Rectal smooth muscle tissue (tissue), 1 donor: ENCODE measurements around the gene FER.

ENCODE experiments used
- H3K27ac ChIP-seq: one replicate; pipeline ENCODE4 v1.7.0; 2013; ENCODE audit warnings: low read depth, low read length, inconsistent platforms
- H3K27me3 ChIP-seq: one replicate; pipeline ENCODE4 v1.7.0; 2013; ENCODE audit warnings: low read length; ENCODE audit not compliant: control insufficient read depth, insufficient read depth
- H3K36me3 ChIP-seq: one replicate; pipeline ENCODE4 v1.7.0; 2013; ENCODE audit warnings: low read length; ENCODE audit not compliant: control insufficient read depth, insufficient read depth
- H3K4me1 ChIP-seq: one replicate; pipeline ENCODE4 v1.7.0; 2013; ENCODE audit warnings: low read length; ENCODE audit not compliant: control insufficient read depth, insufficient read depth
- H3K4me3 ChIP-seq: one replicate; pipeline ENCODE4 v1.7.0; 2013; ENCODE audit warnings: low read length
- H3K9ac ChIP-seq: one replicate; pipeline ENCODE4 v1.7.0; 2013; ENCODE audit warnings: low read length

The FER gene

DNA sequence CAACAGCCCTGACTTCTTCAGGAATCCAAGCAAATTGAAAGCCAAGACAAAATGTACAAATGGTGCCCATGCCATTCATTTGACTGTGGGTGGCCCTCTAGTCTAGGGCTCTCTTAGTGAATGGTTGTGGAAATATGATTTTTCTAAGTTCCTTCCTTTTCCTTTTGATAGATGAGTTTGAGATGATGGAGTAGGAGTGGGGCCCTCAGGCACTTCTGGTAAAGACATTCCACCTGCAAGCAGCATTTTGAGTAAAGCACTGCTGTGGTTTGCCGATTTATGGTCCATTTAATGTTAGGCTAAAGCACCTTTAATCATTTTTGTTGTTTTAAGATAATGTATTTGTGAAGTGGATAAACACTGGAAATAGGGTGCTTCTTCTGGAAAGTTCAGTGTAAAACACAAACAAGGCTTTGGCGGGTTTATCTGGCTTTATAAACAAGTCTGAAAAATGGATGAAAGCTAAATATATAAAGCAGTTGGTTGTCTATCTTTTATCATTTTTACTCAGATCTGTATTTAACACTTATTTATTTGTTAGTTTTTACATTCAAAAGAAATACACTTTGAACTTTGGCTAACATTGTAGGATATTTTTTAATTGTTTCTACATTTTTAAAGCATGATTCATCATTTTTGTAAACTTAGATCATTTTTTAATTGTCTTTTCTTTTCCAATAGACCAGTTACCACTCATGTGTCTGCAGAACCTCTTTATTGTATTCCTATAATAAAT, 448.6 kb downstream of the FER start:
- no peaks in the 10 kb centered on the region for H3K4me1 ChIP-seq
- no peak overlapping the region for H3K27ac ChIP-seq

DNA sequence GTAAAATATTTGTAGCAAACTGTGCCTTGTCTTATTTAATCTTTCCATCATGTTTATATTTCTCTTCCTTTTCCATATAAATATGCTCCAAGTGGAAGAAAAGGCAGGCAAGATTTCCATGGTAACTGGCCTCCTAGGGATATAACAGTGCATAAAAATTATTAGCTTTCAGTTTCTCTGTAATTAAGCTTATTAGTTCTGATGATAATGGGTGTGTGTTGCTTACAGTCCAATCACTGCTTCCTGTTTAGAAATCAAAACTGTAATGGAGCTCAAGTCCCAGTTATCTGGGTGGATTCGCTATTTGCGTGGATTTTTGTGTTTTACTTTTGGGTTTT, 449.1 kb downstream of the FER start:
- Histone ChIP-seq H3K36me3 (no peaks in the 10 kb centered on the region), H3K9ac (no peak overlapping the region)

More for the DNA sequence above, 448.6 kb downstream of the FER start:
- H3K27me3 ChIP-seq: no peaks in the 10 kb centered on the region
- H3K4me3 ChIP-seq: no peak overlapping the region
- no peaks in the 10 kb centered on the region for H3K36me3 ChIP-seq
- no peak overlapping the region for H3K9ac ChIP-seq

GRCh38 chr5:109199289-109199688, 451.6 kb downstream of the FER start:
- no peaks in the 10 kb centered on the region for H3K27me3 ChIP-seq
- H3K36me3 ChIP-seq: no peaks in the 10 kb centered on the region
- no peak overlapping the region for H3K9ac ChIP-seq
- no peak overlapping the region for H3K27ac ChIP-seq
- H3K4me1 ChIP-seq: no peaks in the 10 kb centered on the region
- no peak overlapping the region for H3K4me3 ChIP-seq

More for the DNA sequence above, 449.1 kb downstream of the FER start:
- H3K27ac ChIP-seq: no peak overlapping the region
- no peak overlapping the region for H3K4me3 ChIP-seq
- no peaks in the 10 kb centered on the region for H3K27me3 ChIP-seq
- no peaks in the 10 kb centered on the region for H3K4me1 ChIP-seq

DNA sequence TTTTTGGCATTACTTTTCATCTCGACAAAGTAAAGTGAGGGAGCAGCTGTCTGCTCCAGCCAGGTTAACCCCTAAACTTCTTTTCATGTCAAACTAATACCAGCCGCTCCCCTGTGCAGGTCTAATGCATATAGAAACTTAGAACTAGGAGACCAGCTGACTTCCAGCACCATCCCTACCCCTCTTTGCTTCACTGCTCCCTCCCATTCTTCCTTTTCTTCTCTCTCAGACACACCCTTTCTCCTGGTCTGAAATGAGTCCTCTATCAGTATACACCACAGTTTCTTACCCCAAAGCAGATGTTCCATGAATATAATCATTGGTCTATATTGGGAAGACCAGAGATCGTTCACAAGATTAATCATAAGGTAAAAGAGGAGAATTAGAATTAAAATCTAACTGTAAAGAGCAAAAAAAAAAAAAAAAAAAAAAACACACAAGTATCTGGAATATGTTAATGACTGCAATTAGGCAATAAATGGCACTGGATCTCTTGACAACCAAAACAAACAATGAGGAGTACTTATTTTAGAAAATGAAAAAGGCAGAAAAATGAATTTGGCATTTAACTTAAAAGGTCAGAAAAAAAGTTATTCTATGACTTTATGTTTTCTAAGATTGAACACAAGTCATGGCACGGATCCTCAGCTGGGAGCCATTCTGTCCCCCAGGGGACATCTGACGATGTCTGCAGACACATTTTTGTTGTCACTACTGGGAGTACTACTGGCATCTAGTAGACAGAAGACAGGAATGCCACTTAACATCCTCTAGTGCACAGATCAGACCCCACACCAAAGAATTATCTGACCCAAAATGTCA, 452.3 kb downstream of the FER start:
- H3K4me3 ChIP-seq: no peak overlapping the region
- H3K36me3 ChIP-seq: no peaks in the 10 kb centered on the region
- no peak overlapping the region for H3K9ac ChIP-seq
- no peaks in the 10 kb centered on the region for H3K27me3 ChIP-seq
- no peaks in the 10 kb centered on the region for H3K4me1 ChIP-seq
- H3K27ac ChIP-seq: no peak overlapping the region

GRCh38 chr5:109215040-109215439, 467.3 kb downstream of the FER start:
- Histone ChIP-seq H3K27me3 (no peaks in the 10 kb centered on the region), H3K9ac (no peak overlapping the region), H3K4me3 (no peak overlapping the region), H3K27ac (no peak overlapping the region), H3K4me1 (no peaks in the 10 kb centered on the region), H3K36me3 (no peaks in the 10 kb centered on the region)

GRCh38 chr5:109218818-109219217, 471.1 kb downstream of the FER start:
- no peak overlapping the region for H3K4me3 ChIP-seq
- no peaks in the 10 kb centered on the region for H3K36me3 ChIP-seq
- no peak overlapping the region for H3K9ac ChIP-seq
- H3K27ac ChIP-seq: no peak overlapping the region
- H3K4me1 ChIP-seq: no peaks in the 10 kb centered on the region
- no peaks in the 10 kb centered on the region for H3K27me3 ChIP-seq

- H3K4me3 ChIP-seq: no peak overlapping the region
- no peaks in the 10 kb centered on the region for H3K36me3 ChIP-seq
- H3K27ac ChIP-seq: no peak overlapping the region
- H3K27me3 ChIP-seq: no peaks in the 10 kb centered on the region
- H3K9ac ChIP-seq: no peak overlapping the region
- no peaks in the 10 kb centered on the region for H3K4me1 ChIP-seq
Measured at GRCh38 chr5:109223531-109223930, 475.8 kb downstream of the FER start.

GRCh38 chr5:109224276-109224882, 476.7 kb downstream of the FER start:
- Histone ChIP-seq H3K27ac (no peak overlapping the region), H3K27me3 (no peaks in the 10 kb centered on the region), H3K4me3 (no peak overlapping the region), H3K9ac (no peak overlapping the region), H3K36me3 (no peaks in the 10 kb centered on the region), H3K4me1 (no peaks in the 10 kb centered on the region)

GRCh38 chr5:109225716-109226625, 478.3 kb downstream of the FER start:
- no peaks in the 10 kb centered on the region for H3K4me1 ChIP-seq
- no peaks in the 10 kb centered on the region for H3K36me3 ChIP-seq
- no peak overlapping the region for H3K27ac ChIP-seq
- no peak overlapping the region for H3K4me3 ChIP-seq
- H3K27me3 ChIP-seq: no peaks in the 10 kb centered on the region
- H3K9ac ChIP-seq: no peak overlapping the region

GRCh38 chr5:109230369-109230768, 482.7 kb downstream of the FER start:
- Histone ChIP-seq H3K4me1 (no peaks in the 10 kb centered on the region), H3K36me3 (no peaks in the 10 kb centered on the region), H3K27me3 (no peaks in the 10 kb centered on the region), H3K9ac (no peak overlapping the region), H3K27ac (no peak overlapping the region), H3K4me3 (no peak overlapping the region)

DNA sequence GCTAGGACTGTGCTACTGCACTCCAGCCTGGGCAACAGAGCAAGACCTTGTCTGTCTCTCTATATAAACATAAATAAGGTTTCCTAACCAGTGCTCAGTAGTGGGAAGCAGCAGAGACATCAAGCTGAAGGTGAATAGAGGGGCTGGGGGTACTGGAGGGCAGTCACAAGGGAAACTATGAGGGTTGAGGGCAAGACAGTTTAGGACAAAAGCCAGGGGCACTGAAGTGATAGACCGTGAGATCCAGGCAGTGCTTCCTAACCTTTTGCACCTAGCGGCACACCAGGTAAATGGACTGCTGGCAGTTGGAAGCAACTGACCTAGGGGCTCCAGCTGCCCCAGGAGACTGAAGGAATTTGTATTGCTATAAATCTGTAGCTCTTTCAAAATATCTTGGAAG, 483.6 kb downstream of the FER start:
- Histone ChIP-seq H3K4me3 (no peak overlapping the region), H3K36me3 (no peaks in the 10 kb centered on the region), H3K4me1 (no peaks in the 10 kb centered on the region), H3K9ac (no peak overlapping the region), H3K27me3 (no peaks in the 10 kb centered on the region), H3K27ac (no peak overlapping the region)

DNA sequence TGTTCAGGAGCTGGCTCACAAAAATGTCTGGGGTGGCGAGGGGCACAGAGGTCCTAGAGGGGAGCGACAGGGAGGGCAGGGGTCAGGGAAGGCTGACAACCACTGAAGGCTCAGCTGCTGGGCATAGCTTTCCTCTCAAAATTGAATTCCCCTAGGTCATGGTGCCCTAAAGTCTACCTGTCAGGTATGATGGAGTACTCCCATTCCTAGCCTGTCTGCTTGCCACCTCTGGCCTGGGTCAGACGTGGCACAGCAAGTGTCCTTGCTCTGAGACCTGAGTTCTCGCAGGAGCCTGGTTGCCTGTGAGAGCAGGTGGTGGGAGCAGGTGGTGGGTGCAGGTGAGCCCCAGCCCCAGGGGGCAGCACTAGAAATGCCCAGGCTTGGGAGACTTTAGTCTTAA, 486.7 kb downstream of the FER start:
- no peaks in the 10 kb centered on the region for H3K4me1 ChIP-seq
- H3K27me3 ChIP-seq: no peaks in the 10 kb centered on the region
- H3K27ac ChIP-seq: no peak overlapping the region
- H3K36me3 ChIP-seq: no peaks in the 10 kb centered on the region
- H3K4me3 ChIP-seq: no peak overlapping the region
- no peak overlapping the region for H3K9ac ChIP-seq
